HFFc6 (cell line): Measurements from ENCODE around the gene KCNH5. TPM values are rescaled to one million over a fixed set of nuclear protein-coding genes. Genes with fewer than 3 reads are reported as not detected.

Experiments
- DNase-seq: peaks from one replicate; pipeline ENCODE4 v3.0.0-alpha.2; 2018
- H3K27ac Mint-ChIP-seq: 2 replicates; pipeline ENCODE4 v1.8.0; 2020; ENCODE audit warnings: mild to moderate bottlenecking, mixed read lengths
- H3K27me3 Mint-ChIP-seq: 2 replicates; pipeline ENCODE4 v1.8.0; 2021; ENCODE audit warnings: mild to moderate bottlenecking, moderate library complexity, mixed read lengths; ENCODE audit not compliant: insufficient read depth
- H3K36me3 Mint-ChIP-seq: 2 replicates; pipeline ENCODE4 v1.8.0; 2021; ENCODE audit warnings: low read depth, mixed read lengths
- H3K4me1 Mint-ChIP-seq: 2 replicates; pipeline ENCODE4 v1.8.0; 2020; ENCODE audit warnings: low read depth, mixed read lengths
- H3K4me3 Mint-ChIP-seq: 2 replicates; pipeline ENCODE4 v1.8.0; 2020; ENCODE audit warnings: mild to moderate bottlenecking, moderate library complexity, mixed read lengths
- H3K9me3 Mint-ChIP-seq: 2 replicates; pipeline ENCODE4 v1.8.0; 2020; ENCODE audit warnings: mild to moderate bottlenecking, mixed read lengths
- total RNA-seq, 6 experiments: library from RNA; stranded (reverse); fragmentation: NEBNext Ultra II Directional; extraction: Animal tissue kit (Norgen Biotek cat#: 25700); gene quantifications; 2 replicates in 1 of 6; 3 replicates in 5 of 6; pipeline ENCODE4 v1.2.3, GENCODE V29; 2021
- TF ChIP-seq, protein P1 (sequence below): fragments of 200-600 bp; sonication (generic); IDR thresholded peaks from 2 replicates; pipeline ENCODE4 v1.5.0; 2021; ENCODE audit warnings: antibody characterized with exemption, mild to moderate bottlenecking

Gene KCNH5
- total RNA-seq, 6 experiments from 2014 or later: not detected

DNA sequence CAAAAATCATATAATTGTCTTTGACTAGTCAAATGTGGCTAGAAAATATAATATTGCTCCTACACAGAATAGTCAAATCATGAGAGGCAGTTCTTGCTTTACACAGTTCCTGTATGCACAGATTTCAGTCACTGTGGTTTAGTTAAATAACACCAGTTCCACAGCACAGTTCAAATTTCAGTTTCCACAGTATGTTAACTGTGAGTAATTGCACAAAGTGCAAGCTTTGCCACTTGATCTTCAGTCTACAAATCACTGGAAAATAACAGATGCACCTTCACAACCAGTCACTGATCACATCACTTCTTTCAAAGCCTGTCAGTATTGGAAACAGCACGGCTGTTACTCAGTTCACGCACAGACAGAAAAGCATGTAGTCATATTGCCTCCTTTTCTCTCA, 38.7 kb downstream of the KCNH5 start:
- peaks cover under 1% of the 10 kb centered on the region; the same call in 1 of the 2 replicates for H3K9me3 Mint-ChIP-seq
- no peak for DNase-seq
- no peaks in the 10 kb centered on the region for H3K27me3 Mint-ChIP-seq
- H3K36me3 Mint-ChIP-seq: 0 out of 2 replicates have a peak, but pooled peaks cover 4% of the 10 kb centered on the region
- no peak overlapping the region for H3K27ac Mint-ChIP-seq
- TF ChIP-seq, protein P1, sequence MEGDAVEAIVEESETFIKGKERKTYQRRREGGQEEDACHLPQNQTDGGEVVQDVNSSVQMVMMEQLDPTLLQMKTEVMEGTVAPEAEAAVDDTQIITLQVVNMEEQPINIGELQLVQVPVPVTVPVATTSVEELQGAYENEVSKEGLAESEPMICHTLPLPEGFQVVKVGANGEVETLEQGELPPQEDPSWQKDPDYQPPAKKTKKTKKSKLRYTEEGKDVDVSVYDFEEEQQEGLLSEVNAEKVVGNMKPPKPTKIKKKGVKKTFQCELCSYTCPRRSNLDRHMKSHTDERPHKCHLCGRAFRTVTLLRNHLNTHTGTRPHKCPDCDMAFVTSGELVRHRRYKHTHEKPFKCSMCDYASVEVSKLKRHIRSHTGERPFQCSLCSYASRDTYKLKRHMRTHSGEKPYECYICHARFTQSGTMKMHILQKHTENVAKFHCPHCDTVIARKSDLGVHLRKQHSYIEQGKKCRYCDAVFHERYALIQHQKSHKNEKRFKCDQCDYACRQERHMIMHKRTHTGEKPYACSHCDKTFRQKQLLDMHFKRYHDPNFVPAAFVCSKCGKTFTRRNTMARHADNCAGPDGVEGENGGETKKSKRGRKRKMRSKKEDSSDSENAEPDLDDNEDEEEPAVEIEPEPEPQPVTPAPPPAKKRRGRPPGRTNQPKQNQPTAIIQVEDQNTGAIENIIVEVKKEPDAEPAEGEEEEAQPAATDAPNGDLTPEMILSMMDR: no peak
- no peaks in the 10 kb centered on the region for H3K4me1 Mint-ChIP-seq
- no peak overlapping the region for H3K4me3 Mint-ChIP-seq

DNA sequence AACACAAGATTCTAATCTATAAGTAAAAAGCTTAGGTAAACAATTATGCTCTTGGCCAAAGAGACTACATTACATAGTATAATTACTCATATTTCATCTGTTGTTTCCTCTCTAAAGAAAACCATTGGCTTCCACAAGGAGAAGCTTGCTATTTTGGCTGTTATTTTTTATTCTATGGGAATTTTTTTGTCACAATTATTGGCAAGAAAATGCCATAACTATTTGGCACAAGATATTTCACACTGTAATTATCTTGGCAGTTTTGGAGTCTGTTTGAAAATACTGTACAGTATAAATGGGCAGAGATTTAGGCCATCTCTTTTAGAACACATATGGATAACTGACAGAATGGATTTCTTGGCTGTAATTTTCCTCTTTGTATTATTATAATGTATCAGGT, 51.2 kb downstream of the KCNH5 start:
- TF ChIP-seq, protein P1: no peak
- no peak overlapping the region for H3K27ac Mint-ChIP-seq
- H3K9me3 Mint-ChIP-seq: peaks cover 12% of the 10 kb centered on the region
- DNase-seq: no peak
- H3K36me3 Mint-ChIP-seq: no peaks in the 10 kb centered on the region
- no peaks in the 10 kb centered on the region for H3K27me3 Mint-ChIP-seq
- H3K4me1 Mint-ChIP-seq: no peaks in the 10 kb centered on the region
- H3K4me3 Mint-ChIP-seq: no peak overlapping the region

DNA sequence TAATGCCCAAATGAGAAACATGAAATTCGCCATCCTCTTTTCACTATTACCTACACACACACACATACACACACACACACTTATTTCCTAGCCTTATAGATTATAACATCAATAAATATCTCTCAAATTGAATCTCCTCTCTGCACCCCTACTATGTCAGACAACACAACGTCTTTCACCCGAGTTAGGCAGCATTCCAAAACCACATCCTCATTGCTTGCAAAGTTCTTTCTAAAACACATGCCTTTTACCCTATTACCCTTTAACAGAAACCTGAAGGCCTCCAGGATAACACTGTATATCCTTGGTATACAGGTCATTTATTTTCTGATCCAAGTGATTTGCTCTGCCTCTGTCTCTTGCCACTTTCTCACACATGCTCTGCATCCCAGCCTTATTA, 56.3 kb downstream of the KCNH5 start:
- Mint-ChIP-seq H3K4me1 (no peaks in the 10 kb centered on the region), H3K9me3 (peaks cover 5% of the 10 kb centered on the region; the same call in 1 of the 2 replicates), H3K27me3 (peaks cover 3% of the 10 kb centered on the region; the same call in 1 of the 2 replicates), H3K27ac (no peak overlapping the region), H3K36me3 (no peaks in the 10 kb centered on the region), H3K4me3 (no peak overlapping the region)
- TF ChIP-seq, protein P1: no peak
- no peak for DNase-seq

DNA sequence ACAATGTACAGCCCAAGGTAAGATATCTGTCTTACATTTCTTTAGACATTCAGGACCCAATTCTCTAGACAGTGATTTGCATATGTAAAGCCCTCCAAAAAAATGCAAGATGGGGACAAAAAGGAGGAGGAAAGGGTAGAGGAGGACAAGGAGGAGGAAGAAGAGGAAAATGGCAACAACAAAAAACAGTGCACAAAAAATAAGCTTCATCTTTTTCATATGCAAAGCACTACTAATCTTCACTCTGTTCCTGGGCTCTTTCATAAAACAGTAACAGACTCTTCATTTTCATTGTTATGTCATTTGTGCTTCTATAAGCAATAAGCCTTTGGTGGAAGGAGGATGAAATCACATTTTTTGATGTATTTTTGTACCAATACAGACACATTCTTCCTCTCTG, 61.4 kb downstream of the KCNH5 start:
- TF ChIP-seq, protein P1: no peak
- Mint-ChIP-seq H3K27me3 (peaks cover 3% of the 10 kb centered on the region; the same call in 1 of the 2 replicates), H3K4me1 (no peaks in the 10 kb centered on the region), H3K36me3 (no peaks in the 10 kb centered on the region), H3K4me3 (no peak overlapping the region), H3K27ac (no peak overlapping the region), H3K9me3 (peaks cover 10% of the 10 kb centered on the region)
- no peak for DNase-seq

DNA sequence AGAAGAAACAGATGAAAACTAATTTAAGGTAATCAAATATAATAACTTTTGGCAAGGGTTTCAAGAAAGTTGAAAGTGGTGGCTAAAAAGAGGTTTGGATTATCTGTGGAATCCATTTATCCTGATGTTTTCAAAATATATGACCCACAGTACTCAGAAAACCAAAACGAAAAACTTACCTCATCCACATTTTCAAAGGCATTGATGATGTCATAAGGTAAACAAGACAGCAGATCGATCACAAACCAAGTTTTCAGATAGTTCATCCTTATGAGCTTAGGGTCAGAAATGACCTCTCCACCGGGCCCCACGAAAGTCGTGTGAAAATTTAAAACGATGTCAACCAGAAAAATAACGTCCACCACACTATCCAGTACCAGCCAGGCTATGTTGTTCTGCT, 64.6 kb downstream of the KCNH5 start:
- Mint-ChIP-seq H3K4me3 (no peak overlapping the region), H3K27me3 (peaks cover 1% of the 10 kb centered on the region; the same call in 1 of the 2 replicates), H3K4me1 (no peaks in the 10 kb centered on the region), H3K27ac (no peak overlapping the region), H3K9me3 (peaks cover 15% of the 10 kb centered on the region), H3K36me3 (no peaks in the 10 kb centered on the region)
- TF ChIP-seq, protein P1: no peak
- DNase-seq: no peak

DNA sequence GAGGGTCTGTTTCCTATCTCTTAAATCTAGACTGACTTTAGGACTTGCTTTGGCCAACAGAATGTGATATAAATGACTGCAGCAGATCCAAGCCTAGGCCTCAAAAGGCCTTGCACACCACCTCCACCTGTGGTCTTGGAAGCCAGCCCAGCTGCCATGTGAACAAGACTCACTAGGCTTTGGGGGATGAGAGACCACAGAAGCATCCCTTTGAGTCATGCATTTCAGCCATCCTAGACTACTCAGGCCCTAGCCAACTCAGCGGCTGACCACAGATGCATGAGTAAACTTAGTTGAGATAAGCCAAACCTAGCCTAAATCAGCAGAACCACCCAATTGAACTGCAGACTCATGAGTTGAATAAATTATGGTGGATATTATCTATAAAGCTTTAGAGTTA, 87.7 kb downstream of the KCNH5 start:
- DNase-seq: peak; percentile 86
- Mint-ChIP-seq H3K4me1 (peaks cover 28% of the 10 kb centered on the region), H3K36me3 (no peaks in the 10 kb centered on the region), H3K27ac (no peak overlapping the region), H3K9me3 (peaks cover 6% of the 10 kb centered on the region; the same call in 1 of the 2 replicates), H3K4me3 (no peak overlapping the region), H3K27me3 (peaks cover 1% of the 10 kb centered on the region; the same call in 1 of the 2 replicates)
- TF ChIP-seq, protein P1: no peak
